NT2/D1 (cell line): ENCODE measurements around the gene IGHMBP2.

Source experiments
- YY1 ChIP-seq: IDR thresholded peaks from 2 replicates; pipeline ENCODE4 v1.6.1; 2011; ENCODE audit not compliant: insufficient read length, insufficient read depth
- ZNF274 ChIP-seq: IDR thresholded peaks from 2 replicates; pipeline ENCODE4 v1.6.1; 2011; ENCODE audit warnings: mild to moderate bottlenecking, low read depth, low read length

DNA sequence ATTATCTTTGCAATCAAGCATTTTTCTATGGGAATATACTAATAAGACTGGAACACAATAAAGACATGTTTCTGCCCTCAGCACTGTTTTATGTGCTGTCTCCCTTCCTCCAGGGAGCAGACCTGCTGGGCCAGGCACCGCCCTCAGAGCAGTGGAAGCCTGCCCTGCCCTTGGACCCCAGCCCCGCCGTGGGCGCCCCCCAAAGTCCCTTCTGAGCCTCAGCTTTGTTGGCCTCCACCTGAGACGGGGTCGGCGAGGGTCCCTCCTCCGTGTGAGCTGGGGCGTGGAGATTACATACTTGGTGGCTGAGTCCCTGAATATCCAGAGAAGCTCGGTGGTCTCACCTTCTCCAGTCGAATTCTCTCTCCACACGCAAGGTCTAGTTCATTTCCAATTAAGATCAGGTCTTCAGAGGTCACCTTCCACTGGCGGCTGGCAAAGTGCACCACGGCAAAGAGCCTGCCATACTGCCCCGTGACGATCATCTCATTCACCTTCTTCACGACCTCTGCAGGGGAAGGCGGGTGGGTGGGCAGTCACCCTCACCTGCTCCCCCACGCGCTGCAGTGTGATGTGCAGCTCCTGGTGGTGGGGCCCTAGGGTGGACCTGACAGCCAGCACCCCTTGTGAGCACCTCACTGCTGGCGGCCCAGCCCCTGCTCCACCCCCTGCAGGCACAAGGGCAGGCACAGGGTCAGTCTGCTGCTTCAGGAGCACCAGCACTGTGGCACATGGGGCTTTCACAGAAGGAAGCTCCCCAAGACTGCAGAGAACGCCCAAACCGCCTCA lies 7.3 kb upstream of the IGHMBP2 start:
- no peak for TF ChIP-seq YY1
- no peak for TF ChIP-seq ZNF274
